GM21515 (cell line): Measurements from ENCODE around the gene CNIH3.

Experiments used
- ATAC-seq: cut with Tn5 transposase; IDR thresholded peaks from one replicate; pipeline ENCODE4 v1.9.1; 2021; ENCODE audit not compliant: unreplicated experiment

The CNIH3 gene

GRCh38 chr1:224640587-224640986 is 24.5 kb downstream of the CNIH3 start:
- ATAC-seq: no peak

GRCh38 chr1:224641030-224641429 is 24.9 kb downstream of the CNIH3 start:
- ATAC-seq: no peak

- ATAC-seq: no peak
Measured at GRCh38 chr1:224643653-224644052, 27.5 kb downstream of the CNIH3 start.

GRCh38 chr1:224644553-224645154 is 28.5 kb downstream of the CNIH3 start:
- ATAC-seq: peak; percentile 71

GRCh38 chr1:224647449-224647848 is 31.3 kb downstream of the CNIH3 start:
- ATAC-seq: no peak

GRCh38 chr1:224650290-224650689 is 34.2 kb downstream of the CNIH3 start:
- ATAC-seq: no peak

GRCh38 chr1:224651188-224651587 is 35.1 kb downstream of the CNIH3 start:
- no peak for ATAC-seq

- no peak for ATAC-seq
Measured at GRCh38 chr1:224656392-224656791, 40.3 kb downstream of the CNIH3 start.

GRCh38 chr1:224660074-224660473 is 44.0 kb downstream of the CNIH3 start:
- ATAC-seq: no peak

GRCh38 chr1:224662870-224663269 is 46.8 kb downstream of the CNIH3 start:
- ATAC-seq: no peak

GRCh38 chr1:224665016-224665415 is 48.9 kb downstream of the CNIH3 start:
- no peak for ATAC-seq

GRCh38 chr1:224666078-224666477 is 50.0 kb downstream of the CNIH3 start:
- no peak for ATAC-seq

- ATAC-seq: no peak
Measured at GRCh38 chr1:224666913-224667312, 50.8 kb downstream of the CNIH3 start.

GRCh38 chr1:224668984-224669383 is 52.9 kb downstream of the CNIH3 start:
- ATAC-seq: no peak

- ATAC-seq: no peak
Measured at GRCh38 chr1:224669403-224669802, 53.3 kb downstream of the CNIH3 start.

- ATAC-seq: no peak
Measured at GRCh38 chr1:224670506-224670905, 54.4 kb downstream of the CNIH3 start.

GRCh38 chr1:224671076-224671475 is 55.0 kb downstream of the CNIH3 start:
- no peak for ATAC-seq

GRCh38 chr1:224673141-224673540 is 57.0 kb downstream of the CNIH3 start:
- no peak for ATAC-seq

- ATAC-seq: no peak
Measured at GRCh38 chr1:224675590-224675989, 59.5 kb downstream of the CNIH3 start.

- ATAC-seq: no peak
Measured at GRCh38 chr1:224676551-224676950, 60.4 kb downstream of the CNIH3 start.

- no peak for ATAC-seq
Measured at GRCh38 chr1:224678168-224678567, 62.1 kb downstream of the CNIH3 start.

GRCh38 chr1:224679606-224680005 is 63.5 kb downstream of the CNIH3 start:
- no peak for ATAC-seq

GRCh38 chr1:224681816-224682215 is 65.7 kb downstream of the CNIH3 start:
- no peak for ATAC-seq
